Epithelial cell of proximal tubule (primary cell): ENCODE data around the gene NKX2-2. TPM values are rescaled to one million over a fixed set of nuclear protein-coding genes. Genes with fewer than 3 reads are reported as not detected.
A peak's percentile ranks its signal among the peaks of the same experiment; 100 is the strongest.

Experiments used
- DNase-seq: peaks from one replicate; pipeline ENCODE4 v3.0.0-alpha.2; 2011; ENCODE audit warnings: low read depth
- H3K4me3 ChIP-seq: 2 replicates; pipeline ENCODE4 v1.5.1; 2011; ENCODE audit warnings: low read depth, mild to moderate bottlenecking, low read length
- CTCF ChIP-seq: conservative IDR thresholded peaks from 2 replicates; pipeline ENCODE4 v1.5.1; 2012; ENCODE audit warnings: low read depth, mild to moderate bottlenecking, low read length
- total RNA-seq: library from RNA; depleted of rRNA; stranded (reverse); fragments of >200 nt; gene quantifications from 2 replicates; pipeline ENCODE4 v1.2.3, GENCODE V29; 2015

NKX2-2 gene
- total RNA-seq, 1 donor from 2014 or later = not detected

GRCh38 chr20:21508230-21509078 lies 5.4 kb downstream of the NKX2-2 start:
- H3K4me3 ChIP-seq = no peak overlapping the region
- TF ChIP-seq CTCF = no peak
- no peak for DNase-seq

- no peak for TF ChIP-seq CTCF
- DNase-seq = no peak
These were observed 6.2 kb downstream of the NKX2-2 start for GRCh38 chr20:21507400-21508229.

GRCh38 chr20:21505810-21506530 lies 7.9 kb downstream of the NKX2-2 start:
- peak; percentile 71 for TF ChIP-seq CTCF
- no peak for DNase-seq
- peak overlapping the region; percentile 52 for H3K4me3 ChIP-seq

More at GRCh38 chr20:21507400-21508229, 6.2 kb downstream of the NKX2-2 start:
- H3K4me3 ChIP-seq = no peak overlapping the region

- DNase-seq = no peak
- peak; percentile 98 for TF ChIP-seq CTCF
- peak overlapping the region; percentile 52 for H3K4me3 ChIP-seq
These were observed 8.6 kb downstream of the NKX2-2 start for GRCh38 chr20:21505161-21505809.

GRCh38 chr20:21504323-21504722 lies 9.5 kb downstream of the NKX2-2 start:
- DNase-seq = no peak
- TF ChIP-seq CTCF = no peak
- H3K4me3 ChIP-seq = no peak overlapping the region

- DNase-seq = no peak
- TF ChIP-seq CTCF = no peak
- no peak overlapping the region for H3K4me3 ChIP-seq
These were observed 10.5 kb downstream of the NKX2-2 start for GRCh38 chr20:21503345-21503744.
